Activated B cell treated with CpG ODN at 0.5 μM for 24 hours (primary cell): ENCODE measurements around the gene ZAP70. TPM values are rescaled to one million over a fixed set of nuclear protein-coding genes. Genes with fewer than 3 reads are reported as not detected.

Source experiments
- ATAC-seq: fragments of 200-7000 bp; cut with Tn5 transposase; one replicate; pipeline ENCODE4 v1.10.0; 2021; ENCODE audit warnings: low read depth, mild to moderate bottlenecking, moderate library complexity
- CTCF ChIA-PET: fragments of 350-600 bp; sonication (Branson Sonifier 250); formaldehyde crosslinking; loops from one replicate; lab custom pipeline; 2021; ENCODE audit warnings: antibody characterized with exemption; lab: Charles Lee
- POLR2A ChIA-PET: fragments of 350-600 bp; sonication (Branson Sonifier 250); formaldehyde crosslinking; loops from one replicate; lab custom pipeline; 2021; ENCODE audit warnings: antibody characterized with exemption; lab: Charles Lee
- DNase-seq: peaks from one replicate; pipeline ENCODE4 v3.0.0; 2022
- H3K27ac Mint-ChIP-seq: one replicate; pipeline ENCODE4 v1.8.0; 2020; ENCODE audit warnings: mixed read lengths
- H3K27me3 Mint-ChIP-seq: one replicate; pipeline ENCODE4 v1.8.0; 2021; ENCODE audit warnings: mixed read lengths
- H3K36me3 Mint-ChIP-seq: one replicate; pipeline ENCODE4 v1.8.0; 2021; ENCODE audit warnings: low read depth, mixed read lengths
- H3K4me1 Mint-ChIP-seq: one replicate; pipeline ENCODE4 v1.8.0; 2021; ENCODE audit warnings: mixed read lengths
- H3K4me3 Mint-ChIP-seq: one replicate; pipeline ENCODE4 v1.8.0; 2020; ENCODE audit warnings: mild to moderate bottlenecking, mixed read lengths
- H3K9me3 Mint-ChIP-seq: one replicate; pipeline ENCODE4 v1.8.0; 2020; ENCODE audit warnings: mixed read lengths
- intact Hi-C: fragments of 100-400 bp; cut with micrococcal nuclease; formaldehyde crosslinking; loops from one replicate; pipeline ENCODE4 v1.15.1; 2024
- total RNA-seq: library from RNA; stranded (reverse); gene quantifications from 2 replicates; pipeline ENCODE4 v1.2.3, GENCODE V29; 2022
- TF ChIP-seq, protein P1 (sequence below): fragments of 200-600 bp; IDR thresholded peaks from one replicate; pipeline ENCODE4 v1.8.0; 2022; ENCODE audit warnings: antibody characterized with exemption, mild to moderate bottlenecking

Gene ZAP70
- total RNA-seq, 1 donor from 2014 or later, result 4.8 TPM

- CTCF ChIA-PET, result interaction anchor here (0.7 to 2.9 kb wide), 15 partner anchors 9 to 644 kb away, joined by 3 to 30 read pairs (median 5); no protein-coding TSS in a partner anchor
- intact Hi-C loops, result loop anchor here (1.0 kb wide), 2 partner anchors 529 to 645 kb away; no protein-coding TSS in a partner anchor
- TF ChIP-seq, protein P1, sequence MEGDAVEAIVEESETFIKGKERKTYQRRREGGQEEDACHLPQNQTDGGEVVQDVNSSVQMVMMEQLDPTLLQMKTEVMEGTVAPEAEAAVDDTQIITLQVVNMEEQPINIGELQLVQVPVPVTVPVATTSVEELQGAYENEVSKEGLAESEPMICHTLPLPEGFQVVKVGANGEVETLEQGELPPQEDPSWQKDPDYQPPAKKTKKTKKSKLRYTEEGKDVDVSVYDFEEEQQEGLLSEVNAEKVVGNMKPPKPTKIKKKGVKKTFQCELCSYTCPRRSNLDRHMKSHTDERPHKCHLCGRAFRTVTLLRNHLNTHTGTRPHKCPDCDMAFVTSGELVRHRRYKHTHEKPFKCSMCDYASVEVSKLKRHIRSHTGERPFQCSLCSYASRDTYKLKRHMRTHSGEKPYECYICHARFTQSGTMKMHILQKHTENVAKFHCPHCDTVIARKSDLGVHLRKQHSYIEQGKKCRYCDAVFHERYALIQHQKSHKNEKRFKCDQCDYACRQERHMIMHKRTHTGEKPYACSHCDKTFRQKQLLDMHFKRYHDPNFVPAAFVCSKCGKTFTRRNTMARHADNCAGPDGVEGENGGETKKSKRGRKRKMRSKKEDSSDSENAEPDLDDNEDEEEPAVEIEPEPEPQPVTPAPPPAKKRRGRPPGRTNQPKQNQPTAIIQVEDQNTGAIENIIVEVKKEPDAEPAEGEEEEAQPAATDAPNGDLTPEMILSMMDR, result peak; percentile 35
- ATAC-seq, result peak; percentile 78
- Mint-ChIP-seq H3K9me3 (no peaks in the 10 kb centered on the region), H3K4me1 (peaks cover 29% of the 10 kb centered on the region), H3K4me3 (no peak overlapping the region), H3K27ac (no peak overlapping the region), H3K27me3 (no peaks in the 10 kb centered on the region), H3K36me3 (peaks cover 9% of the 10 kb centered on the region)
- POLR2A ChIA-PET, result interaction anchor here (1.0 kb wide), 1 partner anchor 448 kb away, joined by 3 read pairs; no protein-coding TSS in a partner anchor
- DNase-seq, result no peak
Observed at GRCh38 chr2:97740590-97741182, 27.3 kb downstream of the ZAP70 start.

GRCh38 chr2:97741251-97741650 is 27.9 kb downstream of the ZAP70 start:
- DNase-seq (no peak), ATAC-seq (no peak)
- Mint-ChIP-seq H3K4me1 (peaks cover 33% of the 10 kb centered on the region), H3K4me3 (no peak overlapping the region), H3K9me3 (no peaks in the 10 kb centered on the region), H3K27me3 (no peaks in the 10 kb centered on the region), H3K36me3 (peaks cover 9% of the 10 kb centered on the region), H3K27ac (no peak overlapping the region)
- intact Hi-C loops, result no loop called here
- TF ChIP-seq, protein P1, result no peak
- ChIA-PET CTCF (interaction anchor here (0.7 to 2.9 kb wide), 12 partner anchors 10 to 643 kb away, joined by 3 to 30 read pairs (median 6); no protein-coding TSS in a partner anchor), POLR2A (no interaction called here)

- no peak for ATAC-seq
- intact Hi-C loops, result no loop called here
- ChIA-PET POLR2A (no interaction called here), CTCF (interaction anchor here (1.1 to 2.6 kb wide), 7 partner anchors 15 to 643 kb away, joined by 3 to 30 read pairs (median 9); no protein-coding TSS in a partner anchor)
- no peaks in the 10 kb centered on the region for H3K9me3 Mint-ChIP-seq
- H3K27ac Mint-ChIP-seq, result no peak overlapping the region
- H3K4me3 Mint-ChIP-seq, result no peak overlapping the region
- peaks cover 10% of the 10 kb centered on the region for H3K36me3 Mint-ChIP-seq
- H3K4me1 Mint-ChIP-seq, result peaks cover 37% of the 10 kb centered on the region
- TF ChIP-seq, protein P1, result no peak
- no peak for DNase-seq
- no peaks in the 10 kb centered on the region for H3K27me3 Mint-ChIP-seq
Observed at GRCh38 chr2:97741686-97742085, 28.3 kb downstream of the ZAP70 start.

- peaks cover 11% of the 10 kb centered on the region for H3K36me3 Mint-ChIP-seq
Observed at GRCh38 chr2:97742381-97742847, 29.0 kb downstream of the ZAP70 start.

More at GRCh38 chr2:97742381-97742847, 29.0 kb downstream of the ZAP70 start:
- DNase-seq (no peak), ATAC-seq (no peak)
- Mint-ChIP-seq H3K9me3 (no peaks in the 10 kb centered on the region), H3K27me3 (no peaks in the 10 kb centered on the region), H3K27ac (peak overlapping the region; percentile 55), H3K4me1 (peaks cover 41% of the 10 kb centered on the region), H3K4me3 (no peak overlapping the region)
- intact Hi-C loops, result no loop called here
- ChIA-PET CTCF (interaction anchor here (1.4 kb wide), 2 partner anchors 446 to 643 kb away, joined by 5 read pairs; no protein-coding TSS in a partner anchor), POLR2A (interaction anchor here (0.6 kb wide), 1 partner anchor 1072 kb away, joined by 3 read pairs; no protein-coding TSS in a partner anchor)
- TF ChIP-seq, protein P1, result no peak
